22Rv1 (cell line): ENCODE results near the gene HS6ST3.

Experiments
- CTCF ChIP-seq: fragments of 450-650 bp; IDR thresholded peaks from 2 replicates; pipeline ENCODE4 v1.5.1; 2017; ENCODE audit warnings: mild to moderate bottlenecking
- ZFX ChIP-seq: fragments of 450-650 bp; IDR thresholded peaks from 2 replicates; pipeline ENCODE4 v1.6.1; 2017; ENCODE audit warnings: antibody characterized with exemption, borderline replicate concordance

- TF ChIP-seq CTCF, result peak; percentile 51
- no peak for TF ChIP-seq ZFX
These were observed 733.0 kb downstream of the HS6ST3 start for GRCh38 chr13:96822895-96823294.
